H1 (cell line): ENCODE data around the gene DHRS12. TPM values are rescaled to one million over a fixed set of nuclear protein-coding genes. Genes with fewer than 3 reads are reported as not detected.

Experiments
- CTCF ChIA-PET: fragments of 300-600 bp; sonication (Branson Sonifier 250); formaldehyde crosslinking; loops from one replicate; lab custom pipeline; 2021; ENCODE audit not compliant: partially characterized antibody; lab: Charles Lee
- POLR2A ChIA-PET: fragments of 300-600 bp; sonication (Branson Sonifier 250); formaldehyde crosslinking; loops from one replicate; lab custom pipeline; 2021; ENCODE audit warnings: inconsistent platforms; ENCODE audit not compliant: partially characterized antibody; lab: Charles Lee
- DNase-seq, 2 experiments: peaks; one replicate each; pipeline versions ENCODE4 v3.0.0 to v3.0.0-alpha.2; 2010 to 2022; ENCODE audit warnings: low spot score in 2 of 2, low read depth in 1 of 2, mixed read lengths in 1 of 2
- FAIRE-seq: peaks from 2 replicates; lab custom pipeline; 2011; peaks lifted over from hg19 to GRCh38; lab: Jason Lieb, UNC
- H2AFZ ChIP-seq: 2 replicates; pipeline ENCODE4 v1.8.1; 2012; ENCODE audit warnings: low read length, inconsistent platforms
- H2AK5ac ChIP-seq: 2 replicates; pipeline ENCODE4 v1.6.1; 2013; ENCODE audit warnings: low read depth, low read length
- H2BK120ac ChIP-seq: replicated peaks from 2 replicates; pipeline ENCODE3; 2013; ENCODE audit warnings: low read depth, low read length, inconsistent platforms
- H2BK12ac ChIP-seq: 2 replicates; pipeline ENCODE4 v1.6.1; 2013; ENCODE audit warnings: low read depth, low read length
- H2BK15ac ChIP-seq: 2 replicates; pipeline ENCODE4 v1.6.1; 2013; ENCODE audit warnings: low read length
- H2BK20ac ChIP-seq: 2 replicates; pipeline ENCODE4 v1.6.1; 2013; ENCODE audit warnings: low read length
- H2BK5ac ChIP-seq: 2 replicates; pipeline ENCODE4 v1.6.1; 2013; ENCODE audit warnings: low read depth, low read length
- H3K14ac ChIP-seq: 2 replicates; pipeline ENCODE4 v1.6.1; 2013; ENCODE audit warnings: inconsistent platforms; ENCODE audit not compliant: insufficient read length
- H3K18ac ChIP-seq: 2 replicates; pipeline ENCODE4 v1.6.1; 2013; ENCODE audit warnings: low read length; ENCODE audit errors: extremely low read depth
- H3K23ac ChIP-seq: 2 replicates; pipeline ENCODE4 v1.6.1; 2013; ENCODE audit warnings: inconsistent platforms; ENCODE audit not compliant: insufficient read length
- H3K23me2 ChIP-seq: 2 replicates; pipeline ENCODE4 v1.6.1; 2013; ENCODE audit warnings: low read depth, low read length
- H3K27ac ChIP-seq: 2 replicates; pipeline ENCODE4 v1.6.1; 2011; ENCODE audit warnings: low read depth, low read length, inconsistent platforms
- H3K27me3 ChIP-seq, 4 experiments: replicated peaks in 1 of 4; 1 replicate in 1 of 4; 2 replicates in 3 of 4; pipeline versions ENCODE4 v1.6.1 to v1.8.1; 2011 to 2013; ENCODE audit warnings: low read length in 3 of 4, mild to moderate bottlenecking in 3 of 4, inconsistent platforms in 2 of 4, mixed read lengths in 2 of 4, moderate library complexity in 1 of 4; ENCODE audit not compliant: control insufficient read depth in 3 of 4, insufficient read depth in 3 of 4; ENCODE audit errors: extremely low read depth in 1 of 4
- H3K36me3 ChIP-seq, 4 experiments: 2 replicates each; pipeline versions ENCODE4 v1.6.1 to v1.8.1; 2011 to 2013; ENCODE audit warnings: mild to moderate bottlenecking in 4 of 4, low read length in 3 of 4, moderate library complexity in 2 of 4, control low read depth in 1 of 4, inconsistent platforms in 1 of 4; ENCODE audit not compliant: insufficient read depth in 4 of 4, control insufficient read depth in 2 of 4
- H3K4ac ChIP-seq: replicated peaks from 2 replicates; pipeline ENCODE3; 2013; ENCODE audit warnings: low read length, low read depth, mixed read lengths, inconsistent platforms; ENCODE audit not compliant: insufficient read length
- H3K4me1 ChIP-seq, 4 experiments: replicated peaks in 1 of 4; 1 replicate in 1 of 4; 2 replicates in 3 of 4; pipeline versions ENCODE4 v1.6.1 to v1.8.1; 2011 to 2013; ENCODE audit warnings: low read length in 3 of 4, inconsistent platforms in 2 of 4, mixed read lengths in 1 of 4; ENCODE audit not compliant: insufficient read depth in 4 of 4, control insufficient read depth in 3 of 4
- H3K4me2 ChIP-seq, 2 experiments: 2 replicates each; pipeline versions ENCODE4 v1.6.1 to v1.8.1; 2011 to 2013; ENCODE audit warnings: low read depth in 2 of 2, low read length in 2 of 2, control low read depth in 1 of 2, inconsistent platforms in 1 of 2, mild to moderate bottlenecking in 1 of 2; ENCODE audit not compliant: insufficient read depth in 1 of 2
- H3K4me3 ChIP-seq, 4 experiments: fragments of 200-600, 300-600 bp in 1 of 4; sonication (generic), shearing (Covaris generic), sonication (Bioruptor Twin) in 1 of 4; 2 replicates each; pipeline versions ENCODE4 v1.5.1 to v1.8.1; 2011 to 2016; ENCODE audit warnings: low read length in 4 of 4, low read depth in 3 of 4, control low read depth in 2 of 4, inconsistent platforms in 2 of 4, mild to moderate bottlenecking in 2 of 4, mixed read lengths in 1 of 4, moderate library complexity in 1 of 4; ENCODE audit not compliant: insufficient read depth in 2 of 4; ENCODE audit errors: extremely low read depth in 1 of 4
- H3K56ac ChIP-seq: replicated peaks from 2 replicates; pipeline ENCODE3; 2013; ENCODE audit warnings: low read depth, mild to moderate bottlenecking, mixed read lengths, low read length, inconsistent platforms; ENCODE audit not compliant: insufficient read length
- H3K79me1 ChIP-seq: 2 replicates; pipeline ENCODE4 v1.6.1; 2013; ENCODE audit warnings: low read depth, low read length, control low read depth
- H3K79me2 ChIP-seq, 2 experiments: 2 replicates each; pipeline versions ENCODE4 v1.6.1 to v1.8.1; 2012 to 2013; ENCODE audit warnings: low read length in 2 of 2, mild to moderate bottlenecking in 2 of 2, inconsistent platforms in 1 of 2; ENCODE audit not compliant: insufficient read depth in 2 of 2, control insufficient read depth in 1 of 2
- H3K9ac ChIP-seq, 4 experiments: replicated peaks in 1 of 4; 1 replicate in 1 of 4; 2 replicates in 3 of 4; pipeline versions ENCODE4 v1.6.1 to v1.8.1; 2011 to 2013; ENCODE audit warnings: low read depth in 3 of 4, low read length in 3 of 4, control low read depth in 2 of 4, mild to moderate bottlenecking in 2 of 4, moderate library complexity in 2 of 4, inconsistent platforms in 1 of 4; ENCODE audit errors: extremely low read depth in 1 of 4
- H3K9me3 ChIP-seq, 2 experiments: 2 replicates each; pipeline versions ENCODE4 v1.6.1 to v1.8.1; 2012 to 2013; ENCODE audit warnings: mild to moderate bottlenecking in 2 of 2, moderate library complexity in 2 of 2, control low read depth in 1 of 2, inconsistent platforms in 1 of 2, low read depth in 1 of 2, low read length in 1 of 2, mixed read lengths in 1 of 2; ENCODE audit not compliant: insufficient read depth in 2 of 2
- H4K20me1 ChIP-seq, 2 experiments: replicated peaks in 1 of 2; 2 replicates each; pipeline versions ENCODE3 to v1.8.1; 2011 to 2013; ENCODE audit warnings: inconsistent platforms in 2 of 2, low read length in 2 of 2, mild to moderate bottlenecking in 1 of 2; ENCODE audit not compliant: insufficient read depth in 2 of 2, control insufficient read depth in 1 of 2
- H4K5ac ChIP-seq: 2 replicates; pipeline ENCODE4 v1.6.1; 2013; ENCODE audit warnings: low read length, low read depth, mixed read lengths, inconsistent platforms; ENCODE audit not compliant: insufficient read length
- H4K8ac ChIP-seq: 2 replicates; pipeline ENCODE4 v1.8.0; 2013; ENCODE audit warnings: mild to moderate bottlenecking, moderate library complexity, low read length, inconsistent platforms; ENCODE audit not compliant: insufficient read depth; ENCODE audit errors: extremely low read depth
- H4K91ac ChIP-seq: replicated peaks from 2 replicates; pipeline ENCODE3; 2013; ENCODE audit warnings: low read length, mixed read lengths, inconsistent platforms; ENCODE audit not compliant: insufficient read length
- HDAC2 ChIP-seq, 2 experiments: fragments of 300-600 bp in 1 of 2; sonication (generic) in 1 of 2; IDR thresholded peaks; 2 replicates each; pipeline ENCODE4 v1.6.1; 2011 to 2012; ENCODE audit warnings: low read depth in 2 of 2, low read length in 2 of 2, mild to moderate bottlenecking in 2 of 2, moderate library complexity in 2 of 2, borderline replicate concordance in 1 of 2, inconsistent platforms in 1 of 2
- RXRA ChIP-seq: IDR thresholded peaks from 2 replicates; pipeline ENCODE4 v1.6.1; 2011; ENCODE audit warnings: low read depth, mild to moderate bottlenecking, low read length, moderate library complexity; ENCODE audit not compliant: insufficient read depth
- WGBS, 2 experiments: shearing (Covaris generic) in 1 of 2; methylation state at CpG; one replicate each; pipeline versions ENCODE4 v1.1.6 to v1.1.7; 2013 to 2015; ENCODE audit warnings: low lambda C conversion rate in 2 of 2, mixed read lengths in 2 of 2, inconsistent platforms in 1 of 2, low coverage in 1 of 2, missing lambda C conversion rate in 1 of 2; ENCODE audit not compliant: insufficient replicate concordance in 2 of 2, insufficient coverage in 1 of 2, insufficient read length in 1 of 2; ENCODE audit errors: extremely low coverage in 1 of 2, missing lambda C conversion rate in 1 of 2; 5-methylcytosine and 5-hydroxymethylcytosine counted together
- polyA plus RNA-seq, 7 experiments: library from polyadenylated mRNA; depleted of rRNA in 3 of 7; stranded (reverse) in 5 of 7; unstranded in 2 of 7; fragments of >200 nt in 5 of 7; fragments of 200-250 nt in 2 of 7; gene quantifications; 1 replicate in 5 of 7; 2 replicates in 1 of 7; 4 replicates in 1 of 7; pipeline versions ENCODE4 v1.2.1 to v1.2.3, GENCODE V29; 2011 to 2013; ENCODE audit warnings: missing spikeins in 2 of 7, mixed read lengths in 2 of 7
- total RNA-seq: library from RNA; stranded (reverse); fragmentation: NEBNext Ultra II Directional; extraction: Animal tissue kit (Norgen Biotek cat#: 25700); gene quantifications from 2 replicates; pipeline ENCODE4 v1.2.1, GENCODE V29; 2021
- TF ChIP-seq, protein P1 (sequence below): IDR thresholded peaks from 2 replicates; pipeline ENCODE4 v1.6.1; 2011; ENCODE audit warnings: low read length, improper control_type of control experiment
- TF ChIP-seq, protein P2 (sequence below): IDR thresholded peaks from 2 replicates; pipeline ENCODE4 v1.6.1; 2011; ENCODE audit warnings: low read depth, mild to moderate bottlenecking, low read length; ENCODE audit not compliant: insufficient read depth

DHRS12 gene
- total and polyA plus RNA-seq, 2 of the 8 experiments (the other 6 are each of a cell fraction or from before 2014, with no cell fraction given): 8.7 TPM

DNA sequence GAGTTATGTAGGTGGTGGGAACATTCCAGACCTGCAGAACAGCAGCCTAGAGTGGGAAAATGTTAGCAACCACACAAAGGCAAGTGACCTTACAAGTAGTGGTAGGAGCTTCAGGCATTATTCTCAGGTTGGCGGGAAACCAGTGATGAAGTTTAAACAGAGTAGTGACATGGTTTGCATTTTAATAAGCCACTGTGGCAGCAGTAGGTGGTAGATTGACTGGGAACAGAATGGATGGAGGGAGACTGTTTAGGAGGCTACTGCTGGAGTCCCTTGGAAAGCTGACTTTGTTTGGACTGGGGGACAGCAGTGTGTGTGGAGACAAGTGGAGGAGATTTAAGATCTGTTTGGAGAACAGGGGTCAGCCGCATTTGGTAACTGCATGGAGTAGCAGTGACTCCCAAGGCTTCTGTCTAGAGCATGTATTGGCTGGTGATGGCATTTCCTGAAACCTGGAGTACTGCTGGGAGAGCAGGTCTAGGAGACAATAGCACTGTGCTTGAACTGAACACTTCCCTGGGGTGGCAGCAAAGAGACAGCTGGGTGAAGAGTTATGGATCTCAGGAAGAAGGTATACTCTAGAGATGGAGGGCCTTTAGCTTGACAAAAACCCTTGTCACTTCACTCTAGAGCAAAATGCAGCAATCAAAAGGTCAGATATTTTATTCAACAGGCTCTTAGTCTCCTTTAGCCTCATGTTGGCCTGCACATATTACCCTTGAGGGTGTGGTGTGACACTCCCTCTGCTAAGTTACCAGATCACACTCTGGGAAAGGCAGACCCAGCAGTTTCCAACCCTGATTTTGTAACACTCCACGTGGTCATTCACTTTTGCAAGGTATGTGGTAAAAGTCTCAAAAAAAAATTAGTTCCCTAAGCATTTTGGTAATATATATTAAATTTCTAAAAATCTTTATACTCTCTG, 70.3 kb downstream of the DHRS12 start:
- Histone ChIP-seq H3K27me3 (no peaks in the 10 kb centered on the region), H2BK12ac (no peak overlapping the region), H3K23ac (no peak overlapping the region), H4K5ac (no peak overlapping the region), H2AFZ (no peak overlapping the region), H3K9ac (no peak overlapping the region), H3K4ac (no peak overlapping the region), H3K23me2 (no peaks in the 10 kb centered on the region), H2AK5ac (no peak overlapping the region), H3K36me3 (no peaks in the 10 kb centered on the region; a peak in 3 of 8 replicates), H3K79me1 (no peaks in the 10 kb centered on the region; the same call in 1 of the 2 replicates), H2BK5ac (no peak overlapping the region), H2BK120ac (no peak overlapping the region), H3K14ac (no peak overlapping the region), H3K27ac (no peak overlapping the region), H4K91ac (no peak overlapping the region), H3K4me3 (no peak overlapping the region), H2BK20ac (no peak overlapping the region), H3K56ac (no peak overlapping the region), H3K18ac (no peak overlapping the region), H2BK15ac (no peak overlapping the region), H3K4me1 (peaks cover 0 to 5% (median 2%) of the 10 kb centered on the region in 4 experiments; a peak in 1 of 7 replicates), H3K9me3 (no peaks in the 10 kb centered on the region), H3K4me2 (no peak overlapping the region), H4K20me1 (no peaks in the 10 kb centered on the region), H3K79me2 (no peaks in the 10 kb centered on the region), H4K8ac (no peak overlapping the region)
- ChIA-PET CTCF (interaction anchor here (0.6 to 1.2 kb wide), 4 partner anchors 8 to 280 kb away, joined by 3 to 5 read pairs (median 3); no protein-coding TSS in a partner anchor), POLR2A (interaction anchor here (0.8 to 1.4 kb wide), 2 partner anchors 9 to 34 kb away, joined by 3 read pairs; no protein-coding TSS in a partner anchor)
- 87% methylated on average over 3 of the region's 3 CpGs; no CpG with 5 or more reads in 1 of the 2 experiments for WGBS, 2 experiments
- DNase-seq (no peak), FAIRE-seq (no peak)
- TF ChIP-seq RXRA (no peak), HDAC2 (IDR thresholded peaks at IDR 0.05; ENCODE audit: borderline replicate concordance in 1 of 2, low read depth in 2 of 2, low read length in 2 of 2) (no peak)
- TF ChIP-seq, protein P1, sequence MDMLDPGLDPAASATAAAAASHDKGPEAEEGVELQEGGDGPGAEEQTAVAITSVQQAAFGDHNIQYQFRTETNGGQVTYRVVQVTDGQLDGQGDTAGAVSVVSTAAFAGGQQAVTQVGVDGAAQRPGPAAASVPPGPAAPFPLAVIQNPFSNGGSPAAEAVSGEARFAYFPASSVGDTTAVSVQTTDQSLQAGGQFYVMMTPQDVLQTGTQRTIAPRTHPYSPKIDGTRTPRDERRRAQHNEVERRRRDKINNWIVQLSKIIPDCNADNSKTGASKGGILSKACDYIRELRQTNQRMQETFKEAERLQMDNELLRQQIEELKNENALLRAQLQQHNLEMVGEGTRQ: no peak
- TF ChIP-seq, protein P2, sequence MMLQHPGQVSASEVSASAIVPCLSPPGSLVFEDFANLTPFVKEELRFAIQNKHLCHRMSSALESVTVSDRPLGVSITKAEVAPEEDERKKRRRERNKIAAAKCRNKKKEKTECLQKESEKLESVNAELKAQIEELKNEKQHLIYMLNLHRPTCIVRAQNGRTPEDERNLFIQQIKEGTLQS: no peak
